ENCODE results near the gene GRAMD1A. TPM values are rescaled to one million over a fixed set of nuclear protein-coding genes. Genes with fewer than 3 reads are reported as not detected.
"Not testable (repeated sequence)": the region's sequence is repeated elsewhere in the genome, so short reads cannot be mapped to it uniquely, and the experiment has no call there.

The GRAMD1A gene
- total RNA-seq, 1 experiment from 2014 or later = 32.1 TPM

DNA sequence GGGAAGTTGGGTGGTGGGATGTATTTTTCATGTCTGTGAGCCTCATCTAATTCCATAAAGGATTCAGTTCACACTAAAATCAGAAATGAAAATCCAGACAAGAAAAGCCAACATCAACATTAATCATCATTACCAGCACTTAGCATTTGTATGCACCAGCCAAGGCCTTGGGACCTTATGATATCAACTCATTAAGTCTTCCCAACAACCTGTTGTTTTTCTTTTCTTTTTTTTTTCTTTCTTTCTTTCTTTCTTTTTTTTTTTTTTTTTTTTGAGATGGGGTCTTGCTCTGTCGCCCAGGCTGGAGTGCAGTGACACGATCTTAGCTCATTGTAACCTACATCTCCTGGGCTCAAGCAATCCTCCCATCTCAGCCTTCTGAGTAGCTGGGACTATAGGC is 50.5 kb downstream of the GRAMD1A start:
- H3K36me3 ChIP-seq, DNase-seq, H3K27me3 ChIP-seq, H3K4me3 ChIP-seq, H3K9me3 ChIP-seq: not testable (repeated sequence)

- H3K9me3 ChIP-seq, H3K36me3 ChIP-seq, H3K27me3 ChIP-seq, DNase-seq, H3K4me3 ChIP-seq: not testable (repeated sequence)
Observed at GRCh38 chr19:35051268-35051667, 51.1 kb downstream of the GRAMD1A start.

DNA sequence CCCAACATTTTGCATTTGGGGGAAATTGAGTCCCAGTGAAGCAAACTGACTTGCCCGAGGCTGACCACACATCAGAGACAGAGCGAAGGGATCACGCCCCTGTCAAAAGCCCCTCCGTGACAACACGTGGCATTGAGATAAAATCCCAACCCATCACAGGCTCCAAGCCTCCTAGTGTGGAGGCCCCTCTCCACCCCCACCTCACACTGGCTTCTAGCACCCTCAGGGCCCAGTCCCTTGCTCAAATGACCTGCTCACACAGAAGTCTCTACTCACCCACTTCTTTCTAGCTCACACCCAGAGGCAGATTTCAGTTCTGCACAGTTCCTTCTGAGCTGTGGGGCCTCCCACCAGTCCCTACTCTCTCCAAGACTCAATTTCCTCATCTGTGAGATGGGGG is 51.7 kb downstream of the GRAMD1A start:
- H3K4me3 ChIP-seq = no peak overlapping the region
- H3K27me3 ChIP-seq = no peaks in the 10 kb centered on the region
- H3K9me3 ChIP-seq = no peaks in the 10 kb centered on the region
- no peak for DNase-seq
- no peaks in the 10 kb centered on the region for H3K36me3 ChIP-seq

DNA sequence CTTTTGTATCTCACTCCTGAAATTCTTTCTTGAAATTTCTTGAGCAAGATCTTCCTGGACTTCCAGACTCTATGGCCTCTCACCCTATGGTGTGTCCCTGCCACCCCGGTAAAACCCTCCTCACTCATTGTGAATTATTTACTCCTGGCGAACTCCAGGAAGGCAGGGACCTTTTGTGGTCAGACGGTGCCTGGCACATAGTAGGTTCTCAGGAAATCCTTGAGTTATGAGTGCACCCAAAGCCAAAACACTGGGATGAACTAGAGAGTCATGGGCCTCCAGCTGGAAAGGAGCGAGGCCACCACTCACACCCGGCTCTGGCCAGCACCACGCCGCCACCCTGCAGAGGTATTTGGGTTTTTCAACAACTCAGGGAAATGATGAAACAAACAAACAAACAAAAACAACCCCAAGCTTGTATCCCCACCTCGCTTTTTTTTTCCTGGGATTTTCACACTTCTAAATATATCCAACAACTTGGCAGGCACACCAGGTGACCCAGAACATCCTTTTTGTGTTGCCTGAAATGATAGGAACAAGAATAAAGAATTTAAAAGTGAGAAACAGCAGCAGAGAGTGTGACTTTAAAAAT is 52.6 kb downstream of the GRAMD1A start:
- DNase-seq = no peak
- no peaks in the 10 kb centered on the region for H3K9me3 ChIP-seq
- no peak overlapping the region for H3K4me3 ChIP-seq
- no peaks in the 10 kb centered on the region for H3K27me3 ChIP-seq
- no peaks in the 10 kb centered on the region for H3K36me3 ChIP-seq

DNA sequence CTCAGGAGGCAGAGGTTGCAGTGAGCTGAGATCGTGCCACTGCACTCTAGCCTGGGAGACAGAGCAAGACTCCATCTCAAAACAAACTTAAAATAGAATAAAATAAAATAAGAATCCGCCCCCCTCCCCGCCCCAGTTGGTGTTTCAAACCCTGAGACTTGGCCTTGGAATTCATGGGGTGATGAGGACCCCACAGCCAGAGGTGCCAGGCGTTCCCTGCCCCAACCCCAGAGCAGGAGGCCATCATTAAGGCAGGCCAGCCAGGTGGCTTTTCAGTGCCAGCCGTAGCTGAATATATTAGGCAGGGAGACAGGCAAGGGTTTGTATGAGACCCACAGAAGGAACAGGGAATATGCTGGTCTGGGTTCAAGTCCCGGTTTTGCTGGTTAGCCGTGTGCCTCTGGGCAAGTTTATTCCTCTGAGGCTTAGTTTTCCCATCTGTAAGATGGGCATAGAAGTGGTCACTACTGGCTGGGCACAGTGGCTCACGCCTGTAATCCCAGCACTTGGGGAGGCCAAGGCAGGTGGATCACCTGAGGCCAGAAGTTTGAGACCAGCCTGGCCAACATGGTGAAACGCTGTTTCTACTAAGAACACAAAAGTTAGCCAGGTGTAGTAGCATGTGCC is 53.7 kb downstream of the GRAMD1A start:
- Histone ChIP-seq H3K9me3 (no peaks in the 10 kb centered on the region), H3K27me3 (no peaks in the 10 kb centered on the region), H3K36me3 (no peaks in the 10 kb centered on the region), H3K4me3 (no peak overlapping the region)
- DNase-seq = no peak

DNA sequence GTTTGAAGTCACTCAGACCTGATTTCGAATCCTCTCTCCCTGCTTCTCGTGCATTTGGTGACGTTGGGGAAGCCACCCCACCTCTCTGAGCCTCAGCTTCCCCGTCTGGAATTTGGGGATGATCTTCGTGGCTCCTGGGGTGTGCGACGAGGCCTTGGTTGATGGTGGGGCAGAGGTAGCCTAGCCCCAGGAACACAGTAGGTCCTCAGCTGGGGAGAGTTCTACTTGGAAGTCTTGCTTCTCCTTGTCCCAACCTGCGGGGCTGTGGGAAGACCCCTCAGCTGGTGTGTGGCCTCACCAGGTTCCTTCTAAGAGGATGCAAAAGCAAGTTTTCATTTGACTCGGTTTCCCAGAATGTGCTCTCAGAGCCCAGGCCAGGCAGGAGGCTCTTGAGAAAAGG is 54.5 kb downstream of the GRAMD1A start:
- no peak for DNase-seq
- H3K4me3 ChIP-seq = no peak overlapping the region
- H3K27me3 ChIP-seq = no peaks in the 10 kb centered on the region
- H3K36me3 ChIP-seq = no peaks in the 10 kb centered on the region
- H3K9me3 ChIP-seq = no peaks in the 10 kb centered on the region

DNA sequence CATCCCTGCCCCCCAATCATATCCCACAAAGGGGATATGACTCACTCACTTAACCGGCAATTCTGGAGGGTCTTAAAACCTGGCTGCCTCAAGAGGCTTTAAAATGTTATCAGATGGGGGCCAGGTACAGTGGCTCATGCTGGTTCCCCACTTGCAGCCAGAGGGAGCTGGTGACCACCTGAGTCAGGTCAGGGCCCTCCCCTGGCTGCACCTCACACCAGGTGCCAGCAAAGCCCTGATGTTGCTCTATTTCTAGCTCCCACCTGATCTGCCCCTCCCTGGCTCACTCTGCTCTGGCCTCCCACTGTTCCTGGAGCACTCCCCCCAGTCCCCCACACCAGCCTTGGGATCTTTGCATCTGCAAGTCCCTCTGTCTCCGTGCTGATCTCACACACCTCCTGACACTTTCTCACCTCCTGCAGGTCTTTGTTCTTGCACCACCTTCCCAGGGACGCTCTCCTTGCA is 55.6 kb downstream of the GRAMD1A start:
- no peaks in the 10 kb centered on the region for H3K9me3 ChIP-seq
- DNase-seq = no peak
- H3K36me3 ChIP-seq = no peaks in the 10 kb centered on the region
- H3K27me3 ChIP-seq = no peaks in the 10 kb centered on the region
- no peak overlapping the region for H3K4me3 ChIP-seq

- DNase-seq = no peak
Observed at GRCh38 chr19:35056513-35057063, 56.5 kb downstream of the GRAMD1A start.

DNA sequence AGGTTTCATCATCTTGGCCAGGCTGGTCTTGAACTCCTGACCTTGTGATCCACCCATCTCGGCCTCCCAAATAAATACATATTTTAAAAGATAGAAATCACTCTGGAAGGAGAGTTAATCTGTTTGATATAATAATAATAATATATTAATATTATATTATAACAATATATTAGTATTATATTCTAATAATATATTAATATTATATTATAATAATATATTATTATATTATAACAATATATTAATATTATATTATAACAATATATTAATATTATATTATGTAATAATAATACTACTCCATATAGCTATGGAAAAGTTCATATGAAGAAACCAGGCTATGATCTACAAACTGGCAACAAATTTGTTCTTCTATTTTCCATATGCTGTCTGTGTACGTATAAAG is 58.2 kb downstream of the GRAMD1A start:
- no peaks in the 10 kb centered on the region for H3K27me3 ChIP-seq
- no peak for DNase-seq
- no peak overlapping the region for H3K4me3 ChIP-seq
- H3K36me3 ChIP-seq = no peaks in the 10 kb centered on the region
- no peaks in the 10 kb centered on the region for H3K9me3 ChIP-seq

More at GRCh38 chr19:35056513-35057063, 56.5 kb downstream of the GRAMD1A start:
- Histone ChIP-seq H3K9me3 (no peaks in the 10 kb centered on the region), H3K27me3 (no peaks in the 10 kb centered on the region), H3K4me3 (no peak overlapping the region), H3K36me3 (no peaks in the 10 kb centered on the region)

GRCh38 chr19:35059006-35059798 is 59.1 kb downstream of the GRAMD1A start:
- H3K4me3 ChIP-seq = no peak overlapping the region
- H3K27me3 ChIP-seq = no peaks in the 10 kb centered on the region
- no peaks in the 10 kb centered on the region for H3K36me3 ChIP-seq
- DNase-seq = no peak
- no peaks in the 10 kb centered on the region for H3K9me3 ChIP-seq

DNA sequence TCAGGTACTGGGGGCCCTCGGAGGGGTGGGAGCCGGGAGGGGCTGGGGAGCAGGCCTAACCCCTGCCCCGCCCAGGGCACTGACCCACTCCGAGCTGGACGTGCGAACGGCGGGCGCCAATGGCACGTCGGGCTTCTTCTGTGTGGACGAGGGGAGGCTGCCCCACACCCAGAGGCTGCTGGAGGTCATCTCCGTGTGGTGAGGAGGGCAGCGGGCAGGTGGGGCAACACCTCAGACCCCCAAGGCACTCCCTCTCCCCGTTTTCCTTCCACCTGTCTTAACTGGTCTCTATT is 59.6 kb downstream of the GRAMD1A start:
- no peaks in the 10 kb centered on the region for H3K27me3 ChIP-seq
- H3K4me3 ChIP-seq = no peak overlapping the region
- no peaks in the 10 kb centered on the region for H3K9me3 ChIP-seq
- DNase-seq = no peak
- H3K36me3 ChIP-seq = no peaks in the 10 kb centered on the region

DNA sequence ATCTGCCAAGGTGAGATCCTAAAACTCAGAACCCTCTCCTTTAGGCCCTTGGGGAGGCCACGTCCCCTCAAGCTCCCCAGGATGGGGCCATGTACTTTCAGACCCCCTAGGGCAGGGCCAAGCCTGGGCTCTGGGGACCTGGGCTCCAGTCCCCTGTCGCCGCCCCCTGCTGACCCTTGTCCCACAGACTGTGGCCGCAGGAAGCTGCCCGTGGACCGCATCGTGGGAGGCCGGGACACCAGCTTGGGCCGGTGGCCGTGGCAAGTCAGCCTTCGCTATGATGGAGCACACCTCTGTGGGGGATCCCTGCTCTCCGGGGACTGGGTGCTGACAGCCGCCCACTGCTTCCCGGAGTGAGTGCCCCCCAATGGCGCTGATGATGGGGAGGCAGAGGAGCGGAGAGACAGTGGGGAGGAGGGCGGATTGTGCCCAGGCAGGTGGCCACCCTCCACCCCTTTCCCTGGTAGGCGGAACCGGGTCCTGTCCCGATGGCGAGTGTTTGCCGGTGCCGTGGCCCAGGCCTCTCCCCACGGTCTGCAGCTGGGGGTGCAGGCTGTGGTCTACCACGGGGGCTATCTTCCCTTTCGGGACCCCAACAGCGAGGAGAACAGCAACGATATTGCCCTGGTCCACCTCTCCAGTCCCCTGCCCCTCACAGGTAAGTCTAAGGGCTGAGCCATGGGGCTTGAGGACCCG is 60.2 kb downstream of the GRAMD1A start:
- Histone ChIP-seq H3K27me3 (no peaks in the 10 kb centered on the region), H3K4me3 (no peak overlapping the region), H3K9me3 (no peaks in the 10 kb centered on the region), H3K36me3 (no peaks in the 10 kb centered on the region)
- DNase-seq = no peak

GRCh38 chr19:35061583-35062373 is 61.7 kb downstream of the GRAMD1A start:
- Histone ChIP-seq H3K27me3 (no peaks in the 10 kb centered on the region), H3K4me3 (no peak overlapping the region), H3K9me3 (no peaks in the 10 kb centered on the region), H3K36me3 (no peaks in the 10 kb centered on the region)
- no peak for DNase-seq

GRCh38 chr19:35062942-35063341 is 62.8 kb downstream of the GRAMD1A start:
- no peak for DNase-seq
- H3K27me3 ChIP-seq = no peaks in the 10 kb centered on the region
- H3K4me3 ChIP-seq = no peak overlapping the region
- H3K36me3 ChIP-seq = no peaks in the 10 kb centered on the region
- no peaks in the 10 kb centered on the region for H3K9me3 ChIP-seq

DNA sequence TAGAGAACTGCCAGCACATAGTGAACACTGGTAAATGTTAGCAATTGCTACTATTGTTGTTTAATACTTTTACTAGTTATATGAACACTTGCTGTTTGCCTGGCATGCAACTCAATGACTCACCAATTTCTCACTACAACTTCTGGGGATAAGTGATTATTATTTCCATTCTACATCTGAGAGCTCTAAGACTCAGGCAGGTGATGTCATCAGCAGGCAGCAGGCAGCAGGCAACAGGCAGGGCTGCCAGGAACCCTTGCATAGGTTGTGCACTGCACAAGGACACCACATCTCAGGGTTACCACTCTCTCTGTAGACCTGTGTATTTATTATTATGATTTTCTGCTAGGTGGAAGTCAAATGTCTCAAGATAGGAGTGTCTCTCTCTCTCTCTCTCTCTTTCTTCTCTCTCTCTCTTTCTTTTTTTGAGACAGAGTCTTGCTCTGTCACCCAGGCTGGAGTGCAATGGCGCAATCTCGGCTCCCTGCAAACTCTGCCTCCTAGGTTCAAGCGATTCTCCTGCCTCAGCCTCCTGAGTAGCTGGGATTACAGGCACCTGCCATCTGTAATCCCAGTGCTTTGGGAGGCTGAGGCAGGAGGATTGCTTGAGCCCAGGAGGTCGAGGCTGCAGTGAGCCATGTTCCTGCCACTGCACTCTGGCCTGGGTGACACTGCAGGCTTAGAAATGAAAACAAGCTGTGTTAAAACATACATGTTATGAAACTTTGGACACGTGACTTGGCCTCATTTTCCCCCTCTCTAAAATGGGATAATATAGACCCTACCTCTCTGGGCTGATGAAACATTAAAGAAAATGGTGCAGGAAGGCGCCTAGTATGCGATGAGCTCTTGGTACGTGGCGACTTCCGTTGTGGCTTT is 64.1 kb downstream of the GRAMD1A start:
- H3K4me3 ChIP-seq = no peak overlapping the region
- no peaks in the 10 kb centered on the region for H3K36me3 ChIP-seq
- peak; percentile 83 for DNase-seq
- H3K9me3 ChIP-seq = peaks cover 2% of the 10 kb centered on the region; the same call in 1 of the 2 replicates
- no peaks in the 10 kb centered on the region for H3K27me3 ChIP-seq
